Stimulated activated CD4-positive, alpha-beta T cell treated with anti-CD3 and anti-CD28 coated beads, Interleukin-15, amount 100 ng/mL, for 48 hours (primary cell): Measurements from ENCODE around the gene UCP3.

Experiments used
- DNase-seq, 2 donors: peaks; one replicate each; pipeline ENCODE4 v3.0.0-alpha.2; 2020; ENCODE audit warnings: low read depth in 2 of 2

The UCP3 gene

DNA sequence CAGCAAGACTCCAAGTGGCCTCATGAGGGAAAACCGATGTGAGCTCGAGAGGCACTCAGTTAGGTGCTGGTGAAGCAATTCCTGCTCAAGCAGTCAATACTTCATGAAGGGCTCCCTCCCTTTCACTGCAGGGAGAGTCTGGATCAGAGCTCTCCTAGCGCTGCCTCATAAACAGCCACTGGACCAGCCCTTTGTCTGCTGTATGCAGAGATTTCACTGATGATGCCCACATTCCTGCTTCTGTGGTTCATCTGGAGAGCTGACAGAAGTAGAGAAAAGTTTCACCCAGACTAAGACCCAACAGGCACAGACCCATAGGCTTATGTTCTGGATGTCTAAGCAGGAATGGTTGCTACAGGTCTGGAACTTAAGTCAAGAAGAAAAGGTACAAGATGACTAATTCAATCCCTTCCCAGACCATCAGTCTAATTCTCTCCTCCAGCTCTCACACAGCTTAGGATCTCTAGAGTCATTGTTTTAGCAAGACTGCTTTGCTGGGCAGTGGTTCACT is 30.3 kb downstream of the UCP3 start:
- no peak for DNase-seq

- DNase-seq: no peak
Observed at GRCh38 chr11:73977856-73978519, 30.9 kb downstream of the UCP3 start.

GRCh38 chr11:73976451-73977151 is 32.3 kb downstream of the UCP3 start:
- DNase-seq: no peak

- DNase-seq: no peak
Observed at GRCh38 chr11:73975479-73975757, 33.5 kb downstream of the UCP3 start.

DNA sequence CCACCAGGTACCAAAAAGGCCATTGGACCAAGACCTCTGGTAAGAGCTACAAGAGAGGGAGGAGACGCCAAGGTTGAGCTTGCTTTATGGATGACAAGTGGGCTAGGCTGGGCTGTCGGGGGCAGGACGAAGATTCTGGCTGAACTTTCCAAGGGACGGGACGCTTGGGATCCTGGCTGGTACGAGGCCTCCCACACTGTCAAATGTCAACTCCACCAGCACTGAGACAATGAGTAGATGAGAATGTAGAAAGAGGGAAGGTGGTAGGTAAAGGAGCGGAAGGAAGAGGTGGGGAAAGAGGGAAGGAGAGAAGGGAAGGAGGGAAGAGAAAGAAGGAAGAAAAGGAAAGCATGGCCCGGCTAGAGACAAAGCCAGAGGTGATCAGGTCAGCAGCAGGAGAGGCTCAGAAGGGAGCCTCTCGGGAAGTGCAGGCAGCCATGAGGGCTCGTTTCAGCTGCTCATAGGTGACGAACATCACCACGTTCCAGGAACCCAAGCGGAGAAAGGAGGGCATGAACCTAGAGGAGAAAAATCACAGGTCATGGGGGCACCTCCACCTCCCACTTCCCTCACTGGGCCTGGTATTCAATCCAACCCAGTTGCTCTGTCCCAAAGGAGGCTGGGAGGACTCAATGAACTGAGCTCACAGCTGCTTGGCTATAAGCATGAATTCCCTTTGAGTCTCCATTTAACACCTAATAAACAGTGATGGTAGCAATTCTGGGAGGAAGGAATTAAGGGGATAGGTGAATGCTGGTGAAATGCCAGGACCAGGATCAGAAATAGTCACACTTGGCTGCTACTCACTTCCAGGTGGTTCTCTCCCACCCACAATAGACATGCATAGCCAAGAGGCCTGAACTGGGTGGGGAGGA is 34.0 kb downstream of the UCP3 start:
- DNase-seq: no peak

GRCh38 chr11:73972620-73973449 is 36.0 kb downstream of the UCP3 start:
- DNase-seq: no peak

DNA sequence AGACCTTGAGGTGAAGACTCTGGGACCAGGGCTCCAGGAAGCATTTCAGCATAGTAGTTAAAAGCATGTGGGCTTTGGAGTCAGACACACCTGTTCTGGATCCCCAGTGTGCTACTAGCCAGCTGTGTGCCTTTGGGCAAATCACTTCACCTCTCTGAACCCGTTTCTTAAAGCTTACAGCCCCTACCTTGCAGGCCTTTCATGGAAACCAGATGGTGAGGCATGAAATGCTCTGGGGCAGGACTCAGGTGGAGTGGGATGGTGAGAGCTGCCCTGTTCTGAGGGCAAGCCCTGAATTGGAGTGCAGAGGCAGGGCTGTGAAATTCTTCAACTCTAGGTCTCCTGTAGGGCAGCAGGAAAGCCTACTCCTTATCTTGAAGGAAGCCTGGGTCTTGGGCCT is 36.7 kb downstream of the UCP3 start:
- DNase-seq: no peak

GRCh38 chr11:73971175-73971719 is 37.6 kb downstream of the UCP3 start:
- DNase-seq: no peak

DNA sequence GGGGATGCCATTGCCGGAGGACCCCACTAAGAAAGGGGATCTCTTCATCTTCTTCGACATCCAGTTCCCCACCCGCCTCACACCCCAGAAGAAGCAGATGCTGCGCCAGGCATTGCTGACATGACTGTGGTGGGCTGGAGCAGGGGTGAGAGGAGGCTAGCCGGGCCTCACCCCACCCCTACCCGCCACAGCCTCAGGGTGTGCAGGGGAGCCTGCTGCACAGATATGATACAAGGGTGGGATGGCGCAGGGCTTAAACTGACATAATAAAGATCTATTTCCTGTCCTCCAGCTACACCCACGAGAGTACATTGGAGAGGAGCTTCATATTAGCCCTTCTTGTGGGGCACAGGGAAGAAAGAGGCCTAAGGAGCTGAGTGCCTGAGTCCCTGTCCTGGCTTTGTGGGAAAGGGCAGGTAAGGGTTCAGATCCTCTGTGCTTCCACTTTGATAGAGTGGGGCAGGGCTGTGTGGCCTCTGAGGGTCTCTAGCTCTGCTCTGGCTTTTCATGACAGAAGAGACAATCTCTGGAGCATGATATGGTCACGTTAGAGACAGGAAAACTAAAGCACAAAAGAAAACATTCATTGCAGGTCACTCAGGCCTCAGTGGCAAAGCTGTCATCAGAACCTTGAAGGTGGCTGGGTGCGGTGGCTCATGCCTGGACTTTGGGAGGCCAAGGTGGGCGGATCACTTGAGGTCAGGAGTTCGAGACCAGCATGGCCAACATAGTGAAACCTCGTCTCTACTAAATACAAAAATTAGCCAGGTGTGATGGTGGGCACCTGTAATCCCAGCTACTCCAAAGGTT is 38.7 kb downstream of the UCP3 start:
- DNase-seq: no peak

DNA sequence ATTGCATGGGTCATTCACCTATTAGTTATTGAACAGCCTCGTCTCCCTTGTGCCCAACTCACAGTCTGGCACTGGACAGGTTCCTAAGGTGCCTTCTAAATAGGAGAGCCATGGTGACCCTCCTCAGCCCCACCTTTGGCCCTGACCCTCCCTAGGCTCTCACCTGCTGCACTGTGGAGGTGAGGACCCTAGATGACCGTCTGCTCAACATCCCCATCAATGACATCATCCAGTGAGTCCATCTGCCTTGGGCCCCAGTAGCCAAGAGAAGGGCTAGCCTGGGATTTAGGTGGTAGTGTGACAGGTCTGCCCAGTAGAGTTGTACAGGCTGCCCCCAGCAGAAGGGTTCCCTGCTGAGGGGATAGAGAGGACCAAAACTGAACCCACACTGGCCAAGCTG is 39.8 kb downstream of the UCP3 start:
- no peak for DNase-seq

- DNase-seq: no peak
Observed at GRCh38 chr11:73968356-73968966, 40.4 kb downstream of the UCP3 start.

- DNase-seq: no peak
Observed at GRCh38 chr11:73965764-73966121, 43.1 kb downstream of the UCP3 start.

- no peak for DNase-seq
Observed at GRCh38 chr11:73965076-73965763, 43.7 kb downstream of the UCP3 start.

GRCh38 chr11:73963861-73964260 is 45.0 kb downstream of the UCP3 start:
- no peak for DNase-seq

DNA sequence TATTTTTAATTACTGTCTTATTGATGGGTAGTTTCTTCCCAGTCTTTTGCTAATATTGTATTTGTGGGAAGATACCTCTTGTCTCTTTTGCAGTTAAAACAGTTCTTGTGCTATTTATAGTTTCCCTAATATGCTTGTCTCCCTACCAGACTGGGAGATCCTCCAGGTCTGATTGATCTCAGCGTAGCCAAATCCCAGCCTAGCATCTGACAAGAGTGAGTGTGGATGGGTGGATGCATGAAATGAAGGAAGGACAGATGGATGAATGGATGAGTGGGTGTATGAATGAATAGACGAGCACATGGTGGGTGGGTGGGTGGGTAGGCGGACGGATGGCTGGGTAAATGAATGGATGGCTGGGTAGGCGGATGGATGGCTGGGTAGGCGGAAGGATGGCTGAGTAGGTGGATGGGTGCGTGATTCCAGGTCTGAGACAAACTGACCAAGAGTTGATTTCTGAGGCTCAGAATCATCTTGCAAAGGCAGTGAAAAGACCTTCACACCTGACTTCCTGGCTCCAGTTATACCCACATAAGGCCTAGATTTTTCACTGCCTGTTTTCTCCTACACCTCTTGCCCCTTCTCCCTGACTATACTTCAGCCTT is 46.7 kb downstream of the UCP3 start:
- DNase-seq: no peak

DNA sequence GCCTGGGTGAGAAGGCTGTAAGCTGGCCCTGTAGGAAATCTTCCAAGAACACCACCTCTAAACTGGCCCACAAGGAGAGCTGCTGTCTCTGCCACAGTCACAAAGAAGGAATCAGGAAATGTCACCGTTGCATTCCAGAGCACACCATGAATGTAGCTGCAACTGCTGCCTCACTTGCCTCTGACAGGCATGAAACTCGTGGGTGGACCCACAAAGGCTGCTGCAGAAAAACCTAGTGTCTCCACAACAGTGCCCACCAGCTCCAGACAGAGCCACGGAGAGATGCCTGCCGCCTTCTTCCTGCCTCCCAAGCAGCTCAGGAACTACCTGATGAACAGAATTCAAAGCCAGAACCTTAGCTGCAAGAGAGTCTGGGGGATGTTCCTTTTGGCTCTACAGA is 47.6 kb downstream of the UCP3 start:
- no peak for DNase-seq

GRCh38 chr11:73958521-73959141 is 50.3 kb downstream of the UCP3 start:
- no peak for DNase-seq

GRCh38 chr11:73957654-73958361 is 51.1 kb downstream of the UCP3 start:
- DNase-seq: no peak
